ENCODE measurements around the gene SEPTIN3. TPM values are rescaled to one million over a fixed set of nuclear protein-coding genes. Genes with fewer than 3 reads are reported as not detected.

The SEPTIN3 gene
- total RNA-seq, 1 donor from 2014 or later = not detected

- no peak for ATAC-seq
- DNase-seq (ENCODE audit: low spot score) = no peak
Observed at GRCh38 chr22:41975299-41976069, 6.2 kb downstream of the SEPTIN3 start.

- peak; percentile 90 for ATAC-seq
- peak; percentile 55 for DNase-seq (ENCODE audit: low spot score)
Observed at GRCh38 chr22:41976070-41976901, 7.0 kb downstream of the SEPTIN3 start.

- DNase-seq (ENCODE audit: low spot score) = no peak
- no peak for ATAC-seq
Observed at GRCh38 chr22:41976961-41977566, 7.8 kb downstream of the SEPTIN3 start.

- ATAC-seq (no peak), DNase-seq (ENCODE audit: low spot score) (no peak)
Observed at GRCh38 chr22:41978732-41979131, 9.5 kb downstream of the SEPTIN3 start.

GRCh38 chr22:41979423-41980250 lies 10.4 kb downstream of the SEPTIN3 start:
- ATAC-seq (no peak), DNase-seq (ENCODE audit: low spot score) (no peak)

- ATAC-seq (no peak), DNase-seq (ENCODE audit: low spot score) (no peak)
Observed at GRCh38 chr22:41982865-41983264, 13.6 kb downstream of the SEPTIN3 start.

GRCh38 chr22:41983513-41984405 lies 14.5 kb downstream of the SEPTIN3 start:
- DNase-seq (ENCODE audit: low spot score) = no peak
- ATAC-seq = no peak

GRCh38 chr22:41987276-41987675 lies 18.0 kb downstream of the SEPTIN3 start:
- ATAC-seq (no peak), DNase-seq (ENCODE audit: low spot score) (no peak)

- DNase-seq (ENCODE audit: low spot score) (no peak), ATAC-seq (no peak)
Observed at GRCh38 chr22:41989246-41989645, 20.0 kb downstream of the SEPTIN3 start.

- ATAC-seq = no peak
- no peak for DNase-seq (ENCODE audit: low spot score)
Observed at GRCh38 chr22:41991111-41991510, 21.9 kb downstream of the SEPTIN3 start.

- DNase-seq (ENCODE audit: low spot score) (no peak), ATAC-seq (no peak)
Observed at GRCh38 chr22:41992496-41992895, 23.3 kb downstream of the SEPTIN3 start.

- no peak for DNase-seq (ENCODE audit: low spot score)
- ATAC-seq = no peak
Observed at GRCh38 chr22:41995211-41995610, 26.0 kb downstream of the SEPTIN3 start.

GRCh38 chr22:41996826-41997225 lies 27.6 kb downstream of the SEPTIN3 start:
- ATAC-seq (no peak), DNase-seq (ENCODE audit: low spot score) (no peak)

GRCh38 chr22:41998361-41999261 lies 29.4 kb downstream of the SEPTIN3 start, which contains the start of gene WBP2NL:
Gene WBP2NL, plus strand, starts transcription at chr22:41998788. Its CDS starts 31 bp downstream, at chr22:41998819.
- peak; percentile 92 for DNase-seq (ENCODE audit: low spot score)
- ATAC-seq = peak; percentile 98

GRCh38 chr22:42000466-42000865 lies 31.2 kb downstream of the SEPTIN3 start:
- ATAC-seq = no peak
- DNase-seq (ENCODE audit: low spot score) = no peak

GRCh38 chr22:42001121-42001520 lies 31.9 kb downstream of the SEPTIN3 start:
- ATAC-seq (no peak), DNase-seq (ENCODE audit: low spot score) (no peak)

- ATAC-seq (no peak), DNase-seq (ENCODE audit: low spot score) (peak; percentile 37)
Observed at GRCh38 chr22:42001706-42002105, 32.5 kb downstream of the SEPTIN3 start.

- DNase-seq (ENCODE audit: low spot score) (no peak), ATAC-seq (no peak)
Observed at GRCh38 chr22:42007922-42008321, 38.7 kb downstream of the SEPTIN3 start.

- DNase-seq (ENCODE audit: low spot score) (no peak), ATAC-seq (no peak)
Observed at GRCh38 chr22:42010778-42011177, 41.5 kb downstream of the SEPTIN3 start.
